Suprapubic skin (tissue), 4 donors: ENCODE measurements around the gene CYB5R2. TPM values are rescaled to one million over a fixed set of nuclear protein-coding genes. Genes with fewer than 3 reads are reported as not detected.

Experiments used
- DNase-seq, 2 donors: peaks; one replicate each; pipeline ENCODE4 v3.0.0-alpha.2; 2019; ENCODE audit warnings: low spot score in 2 of 2
- H3K27ac ChIP-seq: fragments of 200-600 bp; sonication (generic); one replicate; pipeline ENCODE4 v1.5.1; 2019
- H3K27me3 ChIP-seq: fragments of 200-600 bp; sonication (generic); one replicate; pipeline ENCODE4 v1.5.1; 2019
- H3K36me3 ChIP-seq: fragments of 200-600 bp; sonication (generic); one replicate; pipeline ENCODE4 v1.5.1; 2019
- H3K4me1 ChIP-seq: fragments of 200-600 bp; sonication (generic); one replicate; pipeline ENCODE4 v1.5.1; 2019
- H3K4me3 ChIP-seq: fragments of 200-600 bp; sonication (generic); one replicate; pipeline ENCODE4 v1.5.1; 2019; ENCODE audit warnings: mild to moderate bottlenecking
- H3K9me3 ChIP-seq: fragments of 200-600 bp; sonication (generic); one replicate; pipeline ENCODE4 v1.5.1; 2019
- CTCF ChIP-seq, 2 donors: fragments of 200-600 bp in 1 of 2; fragments of 450-650 bp in 1 of 2; sonication (generic) in 1 of 2; IDR thresholded peaks; one replicate each; pipeline ENCODE4 v1.5.1; 2016 to 2019; ENCODE audit warnings: antibody characterized with exemption in 2 of 2, mild to moderate bottlenecking in 1 of 2, moderate library complexity in 1 of 2
- EP300 ChIP-seq: sonication (generic); formaldehyde crosslinking; IDR thresholded peaks from one replicate; pipeline ENCODE4 v1.6.1; 2017; ENCODE audit warnings: antibody characterized with exemption
- POLR2A ChIP-seq, 2 donors: fragments of 450-650 bp; IDR thresholded peaks; one replicate each; pipeline ENCODE4 v1.6.1; 2017; ENCODE audit warnings: antibody characterized with exemption in 2 of 2, mild to moderate bottlenecking in 2 of 2, moderate library complexity in 2 of 2
- POLR2AphosphoS5 ChIP-seq, 3 donors: sonication (generic); formaldehyde crosslinking; IDR thresholded peaks; one replicate each; pipeline ENCODE4 v1.6.1; 2017; ENCODE audit warnings: antibody characterized with exemption in 3 of 3
- WGBS: methylation state at CpG from one replicate; pipeline ENCODE4 v1.1.5; 2018; 5-methylcytosine and 5-hydroxymethylcytosine counted together
- total RNA-seq, 4 donors: library from RNA; depleted of rRNA; stranded (reverse); fragments of >200 nt; gene quantifications; one replicate each; pipeline ENCODE4 v1.1.0, GENCODE V29; 2016

CYB5R2 gene
- total RNA-seq, 4 donors from 2014 or later: 30.7 to 78.4 (median 53.9) TPM

- Histone ChIP-seq H3K36me3 (peaks cover 54% of the 10 kb centered on the region), H3K4me3 (no peak overlapping the region), H3K27me3 (no peaks in the 10 kb centered on the region), H3K4me1 (peaks cover 7% of the 10 kb centered on the region), H3K9me3 (no peaks in the 10 kb centered on the region), H3K27ac (no peak overlapping the region)
- no peak for DNase-seq
- TF ChIP-seq CTCF (IDR thresholded peaks at IDR 0.05): no peak
- no peak for TF ChIP-seq EP300
- no peak for TF ChIP-seq POLR2A (IDR thresholded peaks at IDR 0.05)
- no peak for TF ChIP-seq POLR2AphosphoS5 (IDR thresholded peaks at IDR 0.05)
- WGBS: 80% methylated on average over 8 of the region's 14 CpGs
These were observed 17.8 kb downstream of the CYB5R2 start for GRCh38 chr11:7655253-7656217.

GRCh38 chr11:7654195-7654705, 19.1 kb downstream of the CYB5R2 start:
- 100% methylated on average over 3 of the region's 4 CpGs for WGBS
- Histone ChIP-seq H3K4me1 (peaks cover 7% of the 10 kb centered on the region), H3K4me3 (no peak overlapping the region)

GRCh38 chr11:7651700-7652099, 21.6 kb downstream of the CYB5R2 start:
- Histone ChIP-seq H3K27ac (no peak overlapping the region), H3K36me3 (peaks cover 85% of the 10 kb centered on the region), H3K9me3 (no peaks in the 10 kb centered on the region), H3K4me3 (no peak overlapping the region), H3K27me3 (no peaks in the 10 kb centered on the region), H3K4me1 (no peaks in the 10 kb centered on the region)
- TF ChIP-seq EP300 (no peak), POLR2AphosphoS5 (IDR thresholded peaks at IDR 0.05) (no peak), POLR2A (IDR thresholded peaks at IDR 0.05) (no peak), CTCF (IDR thresholded peaks at IDR 0.05) (no peak)
- DNase-seq: no peak
- WGBS: 95% methylated on average over 5 of the region's 9 CpGs

More at GRCh38 chr11:7654195-7654705, 19.1 kb downstream of the CYB5R2 start:
- H3K9me3 ChIP-seq: no peaks in the 10 kb centered on the region
- no peaks in the 10 kb centered on the region for H3K27me3 ChIP-seq
- DNase-seq: no peak
- H3K27ac ChIP-seq: no peak overlapping the region
- no peak for TF ChIP-seq POLR2A (IDR thresholded peaks at IDR 0.05)
- H3K36me3 ChIP-seq: peaks cover 67% of the 10 kb centered on the region

- H3K27me3 ChIP-seq: no peaks in the 10 kb centered on the region
- TF ChIP-seq CTCF (IDR thresholded peaks at IDR 0.05): no peak
- peaks cover 88% of the 10 kb centered on the region for H3K36me3 ChIP-seq
- H3K9me3 ChIP-seq: no peaks in the 10 kb centered on the region
- no peak overlapping the region for H3K27ac ChIP-seq
- DNase-seq: no peak
- H3K4me3 ChIP-seq: no peak overlapping the region
- 83% methylated on average over 5 of the region's 5 CpGs for WGBS
- H3K4me1 ChIP-seq: no peaks in the 10 kb centered on the region
These were observed 22.2 kb downstream of the CYB5R2 start for GRCh38 chr11:7651140-7651551.

GRCh38 chr11:7648264-7648663, 25.0 kb downstream of the CYB5R2 start:
- Histone ChIP-seq H3K27ac (no peak overlapping the region), H3K4me3 (no peak overlapping the region), H3K27me3 (no peaks in the 10 kb centered on the region), H3K36me3 (peaks cover 66% of the 10 kb centered on the region), H3K9me3 (no peaks in the 10 kb centered on the region), H3K4me1 (no peaks in the 10 kb centered on the region)
- no peak for DNase-seq
- no peak for TF ChIP-seq CTCF (IDR thresholded peaks at IDR 0.05)
- 97% methylated on average over 3 of the region's 3 CpGs for WGBS
